SK-N-DZ (cell line): ENCODE measurements around the gene CAPN13.
A peak's percentile ranks its signal among the peaks of the same experiment; 100 is the strongest.

Experiments used
- DNase-seq: peaks from one replicate; pipeline ENCODE4 v3.0.0-alpha.2; 2015; ENCODE audit warnings: low spot score
- small RNA-seq, 2 experiments: library from RNA; depleted of rRNA; stranded (forward); fragments of <200 nt; gene quantifications; one replicate each; pipeline ENCODE3, GENCODE V24; 2014

Gene CAPN13

DNA sequence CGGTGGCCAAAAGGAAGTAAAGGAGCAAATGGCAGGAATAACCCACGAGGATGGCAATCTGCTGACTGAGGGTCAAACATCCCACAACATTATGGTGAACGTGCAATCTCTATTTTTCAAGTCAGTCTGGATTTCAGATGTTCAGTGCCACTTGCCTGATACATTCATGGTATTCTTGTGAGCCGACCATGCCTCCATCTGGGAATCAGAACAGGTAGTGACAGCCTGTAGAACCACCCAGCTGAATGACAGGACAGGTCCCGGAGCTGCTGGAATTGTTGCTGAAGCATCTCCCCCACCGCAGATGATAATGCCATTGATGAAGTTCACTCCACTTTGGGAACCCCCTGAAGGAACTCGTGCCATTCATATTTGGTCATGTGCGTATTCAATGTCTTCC, 123.2 kb downstream of the CAPN13 start:
- DNase-seq = no peak

DNA sequence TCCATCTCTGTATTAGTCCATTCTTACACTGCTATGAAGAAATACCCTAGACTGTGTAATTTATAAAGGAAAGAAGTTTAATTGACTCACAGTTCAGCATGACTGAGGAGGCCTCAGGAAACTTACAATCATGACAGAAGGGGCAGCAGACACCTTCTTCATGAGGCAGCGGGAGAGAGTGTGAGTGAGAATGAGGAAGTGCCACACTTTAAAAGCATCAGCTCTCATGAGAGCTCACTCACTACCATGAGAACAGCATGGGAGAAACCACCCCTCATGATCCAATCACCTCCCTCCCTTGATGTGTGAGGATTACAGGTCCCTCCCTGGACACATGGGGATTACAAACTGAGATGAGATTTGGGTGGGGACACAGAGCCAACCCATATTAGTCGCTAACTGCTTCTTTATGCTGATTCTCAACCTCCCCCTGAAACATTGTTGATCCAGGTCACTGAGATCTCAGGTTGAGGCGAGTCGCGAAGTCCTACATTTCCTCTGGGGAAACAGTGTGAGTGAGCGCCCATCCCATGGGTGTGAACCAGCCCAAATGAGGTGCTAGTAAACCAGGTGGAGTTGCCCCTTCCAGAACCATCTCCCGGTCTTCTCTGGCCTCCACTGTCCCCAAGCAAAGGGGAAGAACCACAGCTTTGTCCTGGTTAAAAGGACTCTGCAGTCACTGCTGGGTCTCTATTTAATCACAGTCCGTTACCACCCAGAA, 123.8 kb downstream of the CAPN13 start:
- DNase-seq = no peak

DNA sequence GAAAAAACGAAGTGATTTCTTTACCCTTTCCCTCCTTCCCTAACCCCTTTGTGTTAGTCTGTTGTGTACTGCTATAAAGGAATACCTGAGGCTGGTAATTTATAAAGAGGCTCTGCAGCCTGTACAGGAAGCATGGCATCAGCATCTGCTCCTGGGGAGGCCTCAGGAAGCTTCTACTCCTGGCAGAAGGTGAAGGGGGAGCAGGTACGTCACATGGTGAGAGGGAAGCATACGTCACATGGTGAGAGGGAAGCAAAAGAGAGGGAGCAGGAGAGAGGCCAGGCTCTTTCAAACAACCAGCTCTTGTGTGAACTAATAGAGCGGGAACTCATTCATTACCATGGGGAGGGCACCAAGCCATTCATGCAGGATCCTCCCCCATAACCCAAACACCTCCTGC, 126.2 kb downstream of the CAPN13 start:
- no peak for DNase-seq

GRCh38 chr2:30680121-30680520, 127.1 kb downstream of the CAPN13 start:
- no peak for DNase-seq

- DNase-seq = peak; percentile 43
Measured at GRCh38 chr2:30679426-30680088, 127.7 kb downstream of the CAPN13 start.

DNA sequence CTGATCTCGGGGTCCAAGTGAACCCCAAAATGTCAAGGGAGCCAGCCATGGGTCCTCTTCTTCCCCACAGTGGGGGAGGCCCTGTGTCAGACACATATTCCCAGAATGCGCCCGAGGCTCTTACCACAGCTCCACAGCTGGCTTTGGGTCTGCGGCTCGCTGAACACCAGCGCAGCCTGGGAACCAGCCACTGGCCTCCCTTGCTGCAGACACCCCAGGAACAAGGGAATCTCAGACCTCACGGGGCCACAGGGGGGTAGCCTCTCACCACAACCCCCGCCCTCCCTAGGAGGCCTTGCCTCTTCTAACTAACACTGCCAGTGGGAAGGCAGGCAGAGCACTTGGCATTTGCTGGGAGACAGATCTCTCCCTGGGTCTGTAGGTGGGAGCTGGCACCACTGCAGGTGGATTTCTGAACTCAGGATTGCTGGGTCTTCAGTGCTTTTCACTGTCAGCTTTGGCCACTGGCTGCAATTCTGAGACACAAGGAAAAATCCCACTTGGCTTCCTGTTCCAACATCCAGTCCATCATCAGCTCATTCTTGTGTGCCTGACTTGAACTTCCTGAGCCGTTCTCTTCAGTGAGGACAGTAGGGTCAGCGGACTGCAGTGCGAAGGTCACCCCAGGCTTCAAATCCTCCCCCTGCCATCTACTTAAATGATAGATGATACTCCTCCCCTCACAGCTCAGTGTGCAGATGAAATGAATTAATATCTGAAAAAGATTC, 128.7 kb downstream of the CAPN13 start:
- no peak for DNase-seq

- DNase-seq = no peak
Measured at GRCh38 chr2:30677861-30678385, 129.3 kb downstream of the CAPN13 start.

DNA sequence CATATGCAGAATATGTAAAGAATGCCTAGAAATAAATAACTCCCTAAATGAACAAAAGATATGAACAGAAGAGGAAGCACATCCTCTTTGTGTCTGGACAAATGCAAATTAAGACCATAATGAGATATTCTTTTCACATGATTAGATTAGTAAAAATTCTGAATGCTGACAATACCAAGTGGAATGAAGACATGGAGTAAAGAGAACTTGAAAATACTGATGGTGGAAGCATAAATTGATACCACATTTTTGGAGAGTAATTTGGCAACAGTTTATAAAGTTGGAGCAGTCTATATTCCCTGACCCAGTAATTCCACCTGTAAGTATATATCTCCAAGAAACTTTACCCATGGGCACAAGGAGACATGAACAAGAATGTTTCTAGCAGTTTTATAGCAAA, 130.0 kb downstream of the CAPN13 start:
- no peak for DNase-seq

DNA sequence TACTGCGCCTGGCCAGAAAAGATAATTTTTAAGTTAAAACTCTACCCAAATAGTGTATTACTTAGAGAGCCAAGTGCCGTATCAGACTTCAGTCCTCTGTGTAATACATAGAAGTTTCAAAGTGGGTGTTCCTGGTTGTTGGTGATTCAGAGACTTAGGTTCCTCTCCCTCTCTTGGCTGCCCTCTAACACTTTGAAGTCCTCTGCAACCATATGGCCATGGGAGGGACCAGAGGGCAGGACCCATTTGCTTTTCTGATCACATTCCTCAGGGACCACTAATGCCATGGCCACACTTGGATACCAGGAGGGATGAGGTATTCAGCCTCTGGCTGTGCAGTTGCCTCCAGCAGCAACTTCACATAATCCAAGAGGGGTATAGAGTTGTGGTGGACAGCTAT, 131.5 kb downstream of the CAPN13 start:
- no peak for DNase-seq

GRCh38 chr2:30673127-30673526, 134.1 kb downstream of the CAPN13 start:
- no peak for DNase-seq

Small RNA genes lying within 50 kb of the gene (small RNA-seq; reads per million reads assigned to genes)
- gene AC092569.1 = 0 reads per million in 2 experiments
